Activated CD4-positive, alpha-beta T cell treated with anti-CD3 and anti-CD28 coated beads, Interleukin-2, amount 50 U/mL, for 48 hours (primary cell): ENCODE data around the gene TNS3.

Experiments
- DNase-seq, 2 experiments: peaks; one replicate each; pipeline ENCODE4 v3.0.0-alpha.2; 2020

The TNS3 gene

GRCh38 chr7:47502240-47502877 is 79.6 kb downstream of the TNS3 start:
- no peak for DNase-seq

DNA sequence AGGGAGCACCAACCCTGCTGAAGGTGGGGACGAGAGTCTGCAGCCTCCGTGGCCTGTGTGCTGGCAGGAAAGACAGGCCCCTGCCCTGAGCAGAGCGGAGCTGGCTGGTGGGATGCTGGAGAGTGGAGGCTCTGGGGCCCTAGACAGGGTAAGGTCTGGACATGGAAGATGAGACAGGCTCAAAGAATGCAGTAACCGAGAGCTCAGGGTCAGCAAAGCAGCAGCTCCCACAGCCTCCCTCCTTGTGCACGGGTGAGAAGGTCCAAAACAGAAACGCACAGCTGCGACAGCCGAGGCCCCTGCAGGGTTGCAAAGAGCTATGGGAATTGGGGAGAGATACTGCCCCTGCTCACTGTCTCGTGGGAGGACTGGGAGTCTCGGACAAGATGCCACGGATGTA is 80.5 kb downstream of the TNS3 start:
- no peak for DNase-seq

DNA sequence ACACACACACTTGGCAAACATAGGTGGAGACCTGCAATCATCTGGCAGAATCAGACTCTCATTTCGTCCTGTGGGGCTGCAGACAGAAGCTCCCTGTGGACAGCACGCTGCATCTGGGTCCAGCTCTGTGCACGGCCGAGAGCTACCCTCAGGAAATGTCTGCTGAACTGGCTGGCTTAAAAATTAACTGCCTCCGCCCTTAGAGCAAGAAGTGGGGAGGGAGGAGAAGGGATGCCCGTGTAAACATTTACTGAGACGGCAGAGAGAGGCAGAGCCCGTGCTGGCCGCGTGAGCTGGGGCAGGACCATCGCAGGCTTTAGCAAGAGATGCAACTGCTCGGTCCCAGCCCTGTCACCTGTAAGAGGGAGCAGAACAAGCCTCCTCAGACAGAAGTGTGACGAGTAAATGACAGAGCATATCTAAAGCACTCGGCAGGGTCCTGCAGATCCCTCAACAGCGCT is 81.8 kb downstream of the TNS3 start:
- DNase-seq: no peak

DNA sequence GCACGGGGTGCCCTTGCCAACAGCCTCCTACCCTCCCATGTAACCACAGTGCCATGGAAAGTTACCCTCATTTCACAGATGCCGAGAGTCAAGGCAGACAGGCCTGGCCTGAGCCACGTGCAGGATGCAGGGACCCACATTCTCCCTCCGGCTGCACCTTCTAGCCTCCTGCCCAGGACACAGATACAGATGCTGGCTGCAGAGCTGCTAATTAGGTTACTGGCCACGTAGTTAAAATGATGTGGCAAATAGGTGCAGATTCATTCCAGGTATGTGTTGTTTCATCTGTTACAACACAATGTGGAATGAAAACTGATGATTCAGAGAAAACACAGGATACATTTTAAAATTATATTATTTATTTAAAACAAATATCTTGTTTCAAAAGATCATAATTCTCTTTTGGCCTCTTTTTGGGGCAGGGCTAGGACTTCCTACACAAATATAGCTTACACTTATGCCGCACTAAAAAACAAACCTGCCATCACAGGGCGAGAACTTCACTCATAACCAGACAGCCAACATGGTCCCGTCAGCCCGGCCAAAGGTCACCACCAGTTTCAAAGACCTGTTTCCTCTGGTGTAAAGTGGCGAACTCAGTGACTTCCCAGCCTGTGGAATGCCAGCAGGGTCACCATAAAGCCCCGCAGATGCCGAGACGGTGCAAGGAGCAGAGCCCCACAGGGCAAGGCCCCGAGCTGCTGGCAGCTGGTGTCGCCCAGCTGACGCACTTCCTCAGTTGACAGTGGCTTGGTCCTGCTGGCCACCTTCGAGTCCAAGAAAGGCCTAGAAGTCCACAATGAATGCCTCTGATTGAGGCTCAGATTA is 83.5 kb downstream of the TNS3 start:
- DNase-seq: no peak

DNA sequence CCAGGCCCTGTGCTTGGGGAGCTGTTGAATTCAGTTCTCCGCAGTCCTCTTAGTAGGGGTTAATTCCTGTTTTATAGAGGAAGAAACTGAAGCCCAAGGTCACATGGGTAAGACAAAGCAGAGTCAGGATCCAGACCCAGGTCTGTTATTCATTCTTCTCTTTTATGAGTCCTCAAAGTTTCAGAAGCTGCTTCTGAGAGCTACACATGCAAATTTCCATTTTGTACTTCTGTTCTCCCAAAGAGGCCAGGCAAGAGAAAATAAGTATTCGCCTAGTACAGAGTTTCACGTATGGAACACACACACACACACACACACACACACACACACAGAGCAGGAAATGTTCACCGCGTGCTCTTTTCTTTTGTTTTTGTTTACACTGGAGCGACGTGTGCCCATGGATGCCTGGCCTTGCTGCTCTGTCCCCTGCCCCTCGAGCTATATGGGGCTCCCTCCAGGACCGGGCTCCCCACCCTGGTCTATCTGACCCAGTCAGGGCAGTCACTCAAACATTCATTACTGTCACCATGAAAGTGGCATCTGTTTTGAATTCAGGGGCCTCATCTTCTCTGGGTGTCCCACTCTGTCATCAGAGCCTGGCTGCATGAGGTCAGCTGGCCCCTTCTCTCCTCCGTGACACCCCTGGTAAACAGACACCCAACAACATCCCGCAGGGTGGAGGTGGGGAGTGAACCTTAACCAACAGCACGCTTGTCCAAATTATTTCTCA is 84.4 kb downstream of the TNS3 start:
- no peak for DNase-seq

GRCh38 chr7:47496666-47497065 is 85.2 kb downstream of the TNS3 start:
- DNase-seq: no peak

GRCh38 chr7:47496056-47496665 is 85.8 kb downstream of the TNS3 start:
- no peak for DNase-seq

- no peak for DNase-seq
Measured at GRCh38 chr7:47493976-47494911, 87.7 kb downstream of the TNS3 start.

DNA sequence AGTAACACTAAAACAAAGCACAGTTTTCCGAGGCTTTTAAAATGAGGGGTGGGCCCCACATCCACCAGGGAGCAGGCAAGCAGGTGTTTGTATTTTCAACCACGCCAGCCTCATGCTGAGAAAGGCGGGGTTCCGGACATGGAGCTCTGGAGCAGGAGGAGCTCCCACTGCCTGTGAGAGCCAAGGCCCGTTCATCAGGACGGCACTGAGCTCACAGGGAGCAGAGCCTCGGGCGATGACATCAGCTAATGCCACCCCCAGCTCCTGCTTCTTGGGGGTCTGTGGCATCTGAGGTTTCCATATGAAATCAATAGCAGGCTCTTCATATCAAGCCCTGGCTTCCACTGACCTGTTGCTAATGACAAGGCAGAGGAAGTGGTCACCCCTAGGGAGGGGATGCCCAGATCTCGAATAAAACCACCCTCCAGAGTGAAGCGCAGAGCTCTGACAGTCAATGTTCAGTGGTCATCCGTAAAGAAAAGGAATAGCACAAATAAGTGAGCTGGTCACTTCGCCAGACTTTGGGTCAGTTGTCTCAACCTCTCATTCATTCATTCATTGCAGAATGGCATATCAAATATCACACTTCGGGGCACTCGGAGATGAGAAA is 89.1 kb downstream of the TNS3 start:
- DNase-seq: no peak

DNA sequence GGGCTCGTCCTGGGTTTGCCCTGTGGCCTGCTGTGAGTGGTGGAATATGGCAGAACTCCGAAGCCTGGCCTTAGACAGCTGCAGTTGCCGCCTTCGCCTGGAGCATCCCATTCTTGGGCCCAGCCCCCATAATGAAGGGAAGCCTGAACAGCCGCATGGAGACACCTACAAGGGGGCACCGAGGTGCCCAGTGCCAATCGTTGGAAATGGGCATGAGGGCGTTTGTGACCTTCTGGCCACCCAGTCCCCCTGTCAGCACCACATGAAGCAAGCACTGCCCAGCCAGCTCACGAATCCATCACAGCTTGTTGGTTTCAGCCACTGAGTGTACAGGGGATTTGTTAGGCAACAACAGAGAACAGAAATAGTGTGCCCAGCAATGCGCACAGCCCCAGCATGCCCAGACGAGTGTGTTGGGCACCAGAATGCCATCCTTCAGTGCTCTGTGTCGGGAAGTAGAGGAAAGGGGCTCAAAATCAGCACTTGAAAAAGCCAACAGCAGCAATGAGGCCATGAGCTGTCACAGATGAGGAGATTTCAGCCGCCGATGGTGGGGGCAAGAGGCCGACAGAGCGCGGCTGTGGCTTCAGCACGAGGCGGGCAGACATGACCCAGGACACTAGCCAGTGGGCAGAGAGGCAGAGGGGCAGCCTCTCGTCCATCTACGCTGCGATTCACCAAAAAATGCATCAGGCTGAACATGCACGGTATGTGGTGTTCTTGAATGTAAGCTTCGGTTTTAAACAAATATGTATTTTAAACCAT is 91.2 kb downstream of the TNS3 start:
- no peak for DNase-seq

GRCh38 chr7:47489624-47490023 is 92.3 kb downstream of the TNS3 start:
- DNase-seq: no peak

DNA sequence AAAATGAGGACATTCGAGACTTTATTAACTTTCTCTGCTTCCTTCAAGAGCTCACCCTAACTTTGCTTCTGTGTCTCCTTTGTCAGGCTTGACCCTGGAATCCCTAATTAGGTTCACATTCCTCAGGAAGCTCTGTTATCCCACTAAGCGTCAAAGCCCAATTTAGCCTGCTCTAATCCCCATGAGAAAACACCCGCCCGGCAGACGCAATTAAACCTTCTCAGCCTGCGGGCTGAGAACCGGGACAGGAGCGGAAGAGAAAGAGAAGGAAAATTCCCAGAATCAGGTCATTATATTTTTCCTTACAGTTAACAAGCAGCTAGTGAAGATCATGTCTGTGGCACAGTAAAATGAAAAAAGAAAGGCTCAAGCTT is 93.0 kb downstream of the TNS3 start:
- no peak for DNase-seq

DNA sequence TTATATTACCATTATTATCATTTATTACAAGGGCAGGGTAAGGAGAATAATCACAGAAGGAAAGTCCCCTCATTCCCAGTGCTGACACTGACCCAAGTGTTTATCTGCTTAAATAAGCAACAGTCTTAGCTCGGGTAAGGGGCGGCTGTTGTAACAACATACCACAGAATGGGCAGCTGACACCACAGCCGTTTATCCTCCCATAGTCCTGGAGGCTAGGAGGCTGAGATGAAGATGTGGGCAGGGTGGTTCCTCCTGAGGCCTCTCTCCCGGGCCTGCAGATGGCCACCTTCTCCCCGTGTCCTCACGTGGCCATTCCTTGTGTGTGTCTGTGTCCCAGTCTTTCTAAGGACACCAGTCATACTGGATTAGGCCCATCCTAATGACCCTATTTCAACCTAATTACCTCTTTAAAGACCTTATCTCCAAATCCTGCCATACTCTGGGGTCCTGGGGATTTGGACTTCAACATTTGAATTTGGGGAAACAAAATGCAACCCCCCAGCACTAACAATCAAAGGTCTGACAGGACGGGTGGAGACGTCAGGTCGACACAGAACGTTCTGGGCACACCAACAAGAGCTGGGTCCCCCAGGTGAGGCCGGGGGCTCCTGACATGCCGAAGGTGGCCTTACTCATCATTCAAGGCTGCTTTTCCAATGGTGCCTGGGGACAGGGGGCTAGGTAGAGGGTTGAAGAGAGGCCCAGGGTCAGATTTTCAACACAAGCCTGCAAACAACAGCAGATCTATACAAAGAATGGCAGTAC is 93.5 kb downstream of the TNS3 start:
- no peak for DNase-seq

GRCh38 chr7:47485640-47486435 is 96.1 kb downstream of the TNS3 start:
- DNase-seq: no peak

DNA sequence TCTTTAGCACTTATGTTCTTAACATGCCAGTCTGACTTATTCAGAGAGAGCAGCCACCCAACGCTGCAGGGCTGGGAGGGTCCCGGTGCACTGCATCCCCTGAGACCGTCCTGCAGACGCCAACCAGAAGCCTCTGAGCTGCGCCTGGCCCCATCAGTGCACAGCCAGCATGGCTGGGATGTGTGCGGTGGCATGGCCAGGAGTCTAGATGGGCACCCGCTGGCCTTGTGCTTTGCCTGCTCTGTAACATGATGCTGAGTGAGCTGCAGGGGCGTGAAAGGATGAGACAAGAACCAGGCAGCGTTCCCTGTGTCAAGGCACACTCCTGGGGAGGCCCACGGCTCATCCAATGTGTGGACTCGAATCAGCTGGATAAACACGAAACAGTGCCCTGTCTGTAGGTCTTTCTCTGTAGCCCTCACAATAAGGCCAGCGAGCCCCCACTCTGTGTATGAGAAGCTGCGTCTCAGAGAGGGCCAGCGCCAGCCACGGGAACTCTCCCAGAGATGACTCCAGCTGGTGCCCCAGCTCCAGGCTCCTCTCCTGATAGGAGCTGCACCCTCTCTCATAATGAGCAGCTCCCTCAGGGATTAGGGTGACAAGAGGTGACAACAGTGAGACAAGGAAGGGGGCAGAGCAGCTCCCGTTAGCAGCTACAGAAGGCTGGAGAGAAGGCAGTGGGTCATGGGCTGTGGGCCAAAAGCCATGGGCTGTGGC is 96.8 kb downstream of the TNS3 start:
- DNase-seq: no peak

DNA sequence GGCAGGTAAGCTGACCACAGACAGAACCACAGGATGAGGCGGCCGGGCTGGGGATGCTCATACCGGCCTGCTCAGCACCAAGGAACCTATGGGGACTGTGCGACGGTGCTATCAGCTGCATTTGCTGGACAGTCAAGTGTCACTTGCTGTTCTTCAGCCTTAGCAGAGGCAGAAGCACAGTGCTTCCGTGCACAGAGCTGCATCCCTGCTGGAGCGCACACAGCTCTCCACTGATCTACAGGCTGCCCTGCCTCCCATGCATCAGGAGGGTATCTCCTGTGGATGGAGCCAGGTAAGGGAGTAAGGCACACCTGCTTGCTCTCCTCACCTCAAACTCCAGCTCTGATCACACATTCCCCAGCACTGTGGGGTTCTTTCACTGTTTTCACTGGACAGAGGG is 97.5 kb downstream of the TNS3 start:
- DNase-seq: no peak

GRCh38 chr7:47483604-47484273 is 98.2 kb downstream of the TNS3 start:
- no peak for DNase-seq
